Activated CD4-positive, alpha-beta T cell treated with anti-CD3 and anti-CD28 coated beads, Interleukin-2, amount 10 ng/mL, durations not matched to agents 24 days and 14 days (primary cell): Measurements from ENCODE around the gene GPR34. TPM values are rescaled to one million over a fixed set of nuclear protein-coding genes. Genes with fewer than 3 reads are reported as not detected.
A peak's percentile ranks its signal among the peaks of the same experiment; 100 is the strongest.
"Not testable (repeated sequence)": the region's sequence is repeated elsewhere in the genome, so short reads cannot be mapped to it uniquely, and the experiment has no call there.

Experiments
- DNase-seq: peaks from one replicate; pipeline ENCODE4 v3.0.0; 2022
- H3K27ac Mint-ChIP-seq: one replicate; pipeline ENCODE4 v1.8.0; 2022; ENCODE audit warnings: mild to moderate bottlenecking, mixed read lengths
- H3K27me3 Mint-ChIP-seq: one replicate; pipeline ENCODE4 v1.8.0; 2022; ENCODE audit warnings: mixed read lengths
- H3K36me3 Mint-ChIP-seq: one replicate; pipeline ENCODE4 v1.8.0; 2022; ENCODE audit warnings: low read depth, mild to moderate bottlenecking, mixed read lengths
- H3K4me1 Mint-ChIP-seq: one replicate; pipeline ENCODE4 v1.8.0; 2021; ENCODE audit warnings: mixed read lengths
- H3K4me3 Mint-ChIP-seq: one replicate; pipeline ENCODE4 v1.8.0; 2022; ENCODE audit warnings: mild to moderate bottlenecking, moderate library complexity, mixed read lengths
- H3K9me3 Mint-ChIP-seq: one replicate; pipeline ENCODE4 v1.8.0; 2021; ENCODE audit warnings: mixed read lengths
- intact Hi-C: fragments of 100-400 bp; cut with micrococcal nuclease; formaldehyde crosslinking; loops from one replicate; pipeline ENCODE4 v1.15.1; 2023
- total RNA-seq: library from RNA; stranded (reverse); gene quantifications from 2 replicates; pipeline ENCODE4 v1.2.3, GENCODE V29; 2022

Gene GPR34
- 0.16 and 0.43 TPM in 2 replicates for total RNA-seq

DNA sequence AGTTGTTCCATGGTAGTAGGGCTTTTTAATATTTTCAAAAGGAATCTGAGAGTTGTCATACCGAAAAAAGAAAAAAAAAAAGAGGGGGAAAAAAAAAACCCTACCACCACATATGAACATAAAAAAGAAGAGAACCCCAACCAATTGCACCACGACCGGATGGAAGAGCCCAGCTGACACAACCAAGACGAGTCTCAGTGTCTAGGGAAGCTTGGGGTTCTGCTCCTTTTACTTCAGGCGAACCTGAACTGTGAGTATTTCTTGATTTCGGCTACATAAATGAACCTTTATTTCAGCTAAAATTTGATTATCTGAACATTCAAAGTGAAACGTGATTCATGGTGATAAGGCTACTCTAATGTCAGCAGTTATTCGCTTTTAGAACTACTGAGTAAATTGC lies at the start of gene GPR34:
Gene GPR34 (plus strand): TSS at position 139 of the 400 bp plus-strand sequence. CDS start 6,661 bp downstream, outside the sequence.
- no peak within 1 kb of the TSS for H3K4me3 Mint-ChIP-seq
- DNase-seq = peak; percentile 65
- peaks cover 5% of the 10 kb centered on the region for H3K36me3 Mint-ChIP-seq

GRCh38 chrX:41646201-41646600 lies 42.6 kb upstream of the GPR34 start:
- intact Hi-C loops, H3K4me3 Mint-ChIP-seq, H3K27ac Mint-ChIP-seq, H3K27me3 Mint-ChIP-seq, DNase-seq, H3K4me1 Mint-ChIP-seq: not testable (repeated sequence)
- peaks cover 10% of the 10 kb centered on the region for H3K9me3 Mint-ChIP-seq
- peaks cover 38% of the 10 kb centered on the region for H3K36me3 Mint-ChIP-seq

More for the DNA sequence above, at the start of gene GPR34:
- intact Hi-C loops = loop anchor here (1.0 to 5.0 kb wide), 2 partner anchors 24 to 43 kb away; no protein-coding TSS in a partner anchor
- no peaks in the 10 kb centered on the region for H3K9me3 Mint-ChIP-seq
- no peak within 1 kb of the TSS for H3K27ac Mint-ChIP-seq
- peaks cover 24% of the 10 kb centered on the region for H3K4me1 Mint-ChIP-seq
- H3K27me3 Mint-ChIP-seq = no peaks in the 10 kb centered on the region

DNA sequence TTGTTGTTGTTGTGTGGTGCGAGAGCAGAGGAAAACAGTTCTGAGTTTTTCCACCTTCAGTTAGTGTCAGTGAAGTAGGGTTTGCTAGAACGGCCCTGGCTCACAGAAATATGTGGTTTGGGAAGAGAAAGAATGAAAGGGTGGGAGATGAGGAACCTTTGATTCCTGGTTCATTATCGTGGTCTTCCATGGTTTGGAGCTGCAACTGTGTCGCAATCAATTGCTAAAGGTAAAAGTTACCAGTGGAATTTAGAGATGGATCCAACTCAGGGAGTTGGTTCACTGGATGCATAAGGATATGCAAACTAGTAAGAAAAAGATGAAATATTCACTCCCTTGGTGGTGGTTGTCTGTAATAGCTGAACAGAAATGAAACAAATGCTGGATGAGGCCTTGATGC lies 35.6 kb upstream of the GPR34 start:
- Mint-ChIP-seq H3K4me1 (no peaks in the 10 kb centered on the region), H3K27ac (no peak overlapping the region), H3K4me3 (no peak overlapping the region), H3K36me3 (peaks cover 43% of the 10 kb centered on the region), H3K9me3 (peaks cover 6% of the 10 kb centered on the region), H3K27me3 (no peaks in the 10 kb centered on the region)
- DNase-seq = no peak
- intact Hi-C loops = no loop called here

DNA sequence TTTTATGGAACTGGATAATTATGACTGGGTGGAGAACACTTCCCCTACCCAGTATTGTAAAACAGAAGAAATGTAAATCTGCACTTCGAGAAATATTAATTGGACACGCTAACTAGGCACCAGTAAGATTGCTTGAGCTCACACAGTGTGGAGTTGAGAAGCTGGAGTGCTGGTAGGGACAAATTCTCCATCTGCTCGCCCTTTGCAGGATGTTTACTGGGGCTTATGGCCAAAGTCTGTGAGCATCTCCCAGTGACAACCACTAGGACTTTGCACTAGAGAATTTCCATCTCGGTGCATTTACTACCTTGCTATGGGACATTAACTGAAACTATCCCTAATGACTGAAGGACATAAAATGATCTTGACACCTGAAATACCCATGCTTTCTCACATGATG lies 33.7 kb upstream of the GPR34 start:
- no peak for DNase-seq
- no peaks in the 10 kb centered on the region for H3K9me3 Mint-ChIP-seq
- intact Hi-C loops = no loop called here
- peaks cover 6% of the 10 kb centered on the region for H3K4me1 Mint-ChIP-seq
- no peak overlapping the region for H3K4me3 Mint-ChIP-seq
- peaks cover 46% of the 10 kb centered on the region for H3K36me3 Mint-ChIP-seq
- no peaks in the 10 kb centered on the region for H3K27me3 Mint-ChIP-seq
- H3K27ac Mint-ChIP-seq = no peak overlapping the region

GRCh38 chrX:41655631-41656030 lies 33.1 kb upstream of the GPR34 start:
- H3K4me3 Mint-ChIP-seq = no peak overlapping the region
- intact Hi-C loops = no loop called here
- no peaks in the 10 kb centered on the region for H3K27me3 Mint-ChIP-seq
- H3K27ac Mint-ChIP-seq = no peak overlapping the region
- DNase-seq = no peak
- H3K4me1 Mint-ChIP-seq = peaks cover 6% of the 10 kb centered on the region
- peaks cover 46% of the 10 kb centered on the region for H3K36me3 Mint-ChIP-seq
- no peaks in the 10 kb centered on the region for H3K9me3 Mint-ChIP-seq

GRCh38 chrX:41661366-41662095 lies 27.2 kb upstream of the GPR34 start:
- peaks cover 33% of the 10 kb centered on the region for H3K36me3 Mint-ChIP-seq
- H3K27ac Mint-ChIP-seq = no peak overlapping the region
- intact Hi-C loops = loop anchor here (10.0 kb wide), 1 partner anchor 217 kb away; the partner anchor contains the start of gene NYX
- peaks cover 26% of the 10 kb centered on the region for H3K4me1 Mint-ChIP-seq
- no peaks in the 10 kb centered on the region for H3K27me3 Mint-ChIP-seq
- no peaks in the 10 kb centered on the region for H3K9me3 Mint-ChIP-seq
- no peak overlapping the region for H3K4me3 Mint-ChIP-seq
- no peak for DNase-seq

GRCh38 chrX:41664375-41664901 lies 24.3 kb upstream of the GPR34 start:
- Mint-ChIP-seq H3K27me3 (no peaks in the 10 kb centered on the region), H3K27ac (peak overlapping the region; percentile 53), H3K9me3 (no peaks in the 10 kb centered on the region), H3K4me1 (peaks cover 34% of the 10 kb centered on the region), H3K36me3 (peaks cover 20% of the 10 kb centered on the region), H3K4me3 (no peak overlapping the region)
- peak; percentile 55 for DNase-seq
- intact Hi-C loops = loop anchor here (1.0 to 10.0 kb wide), 4 partner anchors 70 to 258 kb away; partner anchors contain the start of genes CASK and NYX

DNA sequence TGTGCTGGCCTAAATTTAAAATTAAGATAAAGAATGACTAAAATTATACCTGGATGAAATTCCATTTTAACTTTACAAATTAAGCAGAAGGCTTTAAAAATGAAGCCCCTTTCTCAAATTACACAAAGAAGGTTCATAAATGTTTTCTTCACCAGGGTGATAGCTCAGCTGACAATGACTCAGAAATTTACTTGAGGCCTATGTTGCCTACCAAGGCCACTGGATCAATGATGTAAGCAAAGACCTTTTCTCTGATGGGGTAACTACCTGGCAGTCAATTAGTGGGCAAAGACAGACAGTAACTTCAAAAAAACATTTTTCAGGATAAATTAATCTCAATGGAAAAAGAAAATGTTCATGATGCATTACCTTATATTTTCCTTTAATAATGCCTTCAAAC lies 23.9 kb upstream of the GPR34 start:
- Mint-ChIP-seq H3K4me3 (peak overlapping the region; percentile 6), H3K4me1 (peaks cover 34% of the 10 kb centered on the region), H3K27ac (peak overlapping the region; percentile 53), H3K9me3 (no peaks in the 10 kb centered on the region), H3K36me3 (peaks cover 19% of the 10 kb centered on the region), H3K27me3 (no peaks in the 10 kb centered on the region)
- intact Hi-C loops = loop anchor here (1.0 to 10.0 kb wide), 6 partner anchors 24 to 258 kb away; partner anchors contain the start of genes CASK and NYX
- DNase-seq = no peak

- H3K27me3 Mint-ChIP-seq = no peaks in the 10 kb centered on the region
- H3K4me1 Mint-ChIP-seq = peaks cover 34% of the 10 kb centered on the region
- peaks cover 19% of the 10 kb centered on the region for H3K36me3 Mint-ChIP-seq
- intact Hi-C loops = loop anchor here (1.0 to 10.0 kb wide), 5 partner anchors 24 to 257 kb away; partner anchors contain the start of genes CASK and NYX
- peak overlapping the region; percentile 60 for H3K4me3 Mint-ChIP-seq
- peak overlapping the region; percentile 86 for H3K27ac Mint-ChIP-seq
- no peaks in the 10 kb centered on the region for H3K9me3 Mint-ChIP-seq
- no peak for DNase-seq
These were observed 23.1 kb upstream of the GPR34 start for GRCh38 chrX:41665686-41666085.

DNA sequence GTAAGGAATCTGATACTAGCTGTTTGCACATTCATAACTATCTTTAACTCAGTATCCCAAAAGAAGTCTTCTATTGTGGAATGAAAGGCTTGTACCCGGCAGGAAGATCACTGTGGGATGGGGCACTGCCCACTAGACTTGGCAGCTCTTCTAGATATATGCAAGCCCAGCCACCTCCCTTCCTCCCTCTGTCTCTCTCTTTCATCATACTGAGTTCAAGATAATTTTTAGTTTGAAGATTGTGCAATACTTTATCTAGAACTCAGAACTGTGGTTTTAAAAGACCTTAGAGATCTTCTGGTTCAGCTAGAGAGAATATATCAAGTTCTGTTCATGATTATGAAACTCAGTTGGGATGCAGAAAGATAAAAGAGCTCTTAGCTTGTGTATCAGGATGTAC lies 22.5 kb upstream of the GPR34 start:
- Mint-ChIP-seq H3K4me1 (peaks cover 32% of the 10 kb centered on the region), H3K36me3 (peaks cover 19% of the 10 kb centered on the region), H3K4me3 (peak overlapping the region; percentile 53), H3K27me3 (no peaks in the 10 kb centered on the region), H3K9me3 (no peaks in the 10 kb centered on the region), H3K27ac (peak overlapping the region; percentile 86)
- intact Hi-C loops = loop anchor here (2.0 to 10.0 kb wide), 3 partner anchors 37 to 221 kb away; partner anchors contain the start of gene NYX
- no peak for DNase-seq

DNA sequence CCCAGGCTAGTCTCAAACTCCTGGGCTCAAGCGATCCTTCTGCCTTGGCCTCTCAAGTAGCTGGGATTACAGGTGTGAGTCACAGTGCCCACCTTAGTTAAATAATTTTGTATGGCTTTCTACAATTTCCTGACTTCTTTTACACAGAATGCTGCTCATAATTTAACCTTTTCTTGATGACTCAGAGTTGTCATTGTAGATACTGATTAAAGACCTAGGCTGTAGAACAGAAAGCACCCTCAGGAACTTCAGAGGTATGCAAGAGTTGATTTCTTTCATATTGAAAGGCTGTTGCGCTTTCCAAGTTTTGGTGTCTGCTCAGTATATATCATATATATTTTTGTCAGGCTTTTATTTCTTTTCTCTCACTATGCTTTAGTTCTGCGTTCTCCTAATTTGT lies 21.1 kb upstream of the GPR34 start:
- H3K9me3 Mint-ChIP-seq = no peaks in the 10 kb centered on the region
- peaks cover 33% of the 10 kb centered on the region for H3K4me1 Mint-ChIP-seq
- intact Hi-C loops = loop anchor here (2.0 to 10.0 kb wide), 3 partner anchors 35 to 223 kb away; partner anchors contain the start of gene NYX
- H3K36me3 Mint-ChIP-seq = peaks cover 21% of the 10 kb centered on the region
- no peaks in the 10 kb centered on the region for H3K27me3 Mint-ChIP-seq
- no peak overlapping the region for H3K4me3 Mint-ChIP-seq
- peak overlapping the region; percentile 73 for H3K27ac Mint-ChIP-seq
- DNase-seq = no peak

DNA sequence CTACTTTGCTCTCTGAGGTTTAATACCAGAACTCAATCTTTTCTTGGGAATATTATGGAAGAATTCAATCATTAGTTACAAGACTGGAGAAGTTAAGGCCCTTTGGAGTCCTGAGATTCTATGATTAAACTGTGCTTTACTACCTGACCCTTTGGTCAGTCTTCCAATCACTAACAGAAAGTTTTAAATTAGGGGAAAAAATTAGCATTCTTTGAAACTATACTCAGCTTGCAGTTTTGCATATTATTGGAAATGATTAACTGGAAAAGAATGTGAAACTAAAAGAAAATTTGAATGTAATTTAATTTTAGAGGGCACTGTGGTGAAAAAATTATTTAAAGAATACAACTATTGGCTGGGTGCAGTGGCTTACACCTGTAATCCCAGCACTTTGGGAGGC lies 18.7 kb upstream of the GPR34 start:
- DNase-seq = no peak
- Mint-ChIP-seq H3K9me3 (no peaks in the 10 kb centered on the region), H3K27me3 (no peaks in the 10 kb centered on the region), H3K4me3 (no peak overlapping the region), H3K4me1 (peaks cover 35% of the 10 kb centered on the region), H3K36me3 (peaks cover 23% of the 10 kb centered on the region), H3K27ac (no peak overlapping the region)
- intact Hi-C loops = no loop called here

GRCh38 chrX:41671082-41671481 lies 17.7 kb upstream of the GPR34 start:
- Mint-ChIP-seq H3K4me3 (no peak overlapping the region), H3K27ac (no peak overlapping the region), H3K27me3 (no peaks in the 10 kb centered on the region), H3K9me3 (no peaks in the 10 kb centered on the region), H3K4me1 (peaks cover 28% of the 10 kb centered on the region), H3K36me3 (peaks cover 18% of the 10 kb centered on the region)
- intact Hi-C loops = no loop called here
- DNase-seq = no peak

DNA sequence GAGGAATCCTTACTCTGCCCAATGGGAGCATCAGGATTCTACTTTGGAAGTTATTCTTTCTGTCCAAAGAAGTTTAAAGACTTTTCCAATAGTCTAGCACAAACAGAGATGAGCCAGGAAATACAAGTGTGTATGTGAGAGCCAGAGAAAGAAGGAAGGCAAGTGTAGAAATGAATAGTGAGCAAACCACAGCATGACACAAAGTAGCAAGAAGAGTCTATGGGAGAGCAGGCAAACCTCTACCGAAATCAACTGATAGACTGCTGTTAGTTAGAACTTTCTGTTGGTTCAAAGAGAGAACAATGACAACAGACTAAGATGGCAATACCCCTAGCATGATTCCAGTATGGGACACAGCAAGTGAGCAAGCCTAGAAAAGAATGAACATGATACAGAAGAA lies 16.1 kb upstream of the GPR34 start:
- H3K4me1 Mint-ChIP-seq = peaks cover 20% of the 10 kb centered on the region
- DNase-seq = no peak
- H3K4me3 Mint-ChIP-seq = no peak overlapping the region
- intact Hi-C loops = no loop called here
- peaks cover 4% of the 10 kb centered on the region for H3K9me3 Mint-ChIP-seq
- H3K36me3 Mint-ChIP-seq = peaks cover 23% of the 10 kb centered on the region
- H3K27ac Mint-ChIP-seq = no peak overlapping the region
- H3K27me3 Mint-ChIP-seq = no peaks in the 10 kb centered on the region
